Esophagus squamous epithelium (tissue), 5 donors: ENCODE measurements around the gene PKIG. TPM values are rescaled to one million over a fixed set of nuclear protein-coding genes. Genes with fewer than 3 reads are reported as not detected.

Experiments used
- DNase-seq: peaks from one replicate; lab custom pipeline; 2025; lab: John Stamatoyannopoulos, UW
- H3K27ac ChIP-seq, 4 donors: fragments of 200-600 bp; sonication (generic); one replicate each; pipeline ENCODE4 v1.5.1; 2016 to 2019; ENCODE audit warnings: mild to moderate bottlenecking in 1 of 4
- H3K27me3 ChIP-seq, 4 donors: fragments of 200-600 bp; sonication (generic); 1 replicate in 3 of 4; 2 replicates in 1 of 4; pipeline versions ENCODE4 v1.5.1 to v1.6.0; 2017 to 2021; ENCODE audit warnings: antibody characterized with exemption in 1 of 4
- H3K36me3 ChIP-seq, 3 donors: fragments of 200-600 bp; sonication (generic); one replicate each; pipeline ENCODE4 v1.5.1; 2016 to 2019
- H3K4me1 ChIP-seq, 3 donors: fragments of 200-600 bp; sonication (generic); one replicate each; pipeline ENCODE4 v1.5.1; 2017 to 2019
- H3K4me3 ChIP-seq, 4 donors: fragments of 200-600 bp; sonication (generic); 1 replicate in 3 of 4; 2 replicates in 1 of 4; pipeline ENCODE4 v1.5.1; 2016 to 2019; ENCODE audit warnings: mild to moderate bottlenecking in 2 of 4, moderate library complexity in 1 of 4
- H3K9me3 ChIP-seq, 3 donors: fragments of 200-600 bp; sonication (generic); one replicate each; pipeline ENCODE4 v1.5.1; 2016 to 2019
- POLR2A ChIP-seq, 4 donors: fragments of 450-650 bp; IDR thresholded peaks; one replicate each; pipeline ENCODE4 v1.6.1; 2017; ENCODE audit warnings: antibody characterized with exemption in 4 of 4, mild to moderate bottlenecking in 4 of 4, moderate library complexity in 3 of 4
- WGBS, 2 donors: methylation state at CpG; one replicate each; pipeline ENCODE4 v1.1.5; 2018; 5-methylcytosine and 5-hydroxymethylcytosine counted together
- intact Hi-C: fragments of 100-400 bp; cut with DNase I; formaldehyde crosslinking; loops from one replicate; pipeline ENCODE4 v1.15.0; 2022
- total RNA-seq, 4 donors: library from RNA; depleted of rRNA; stranded (reverse); fragments of >200 nt; gene quantifications; one replicate each; pipeline ENCODE4 v1.1.0, GENCODE V29; 2016
- TF ChIP-seq, protein P1 (sequence below), 6 experiments: fragments of 450-650 bp in 4 of 6; fragments of 200-600 bp in 2 of 6; sonication (generic) in 2 of 6; IDR thresholded peaks; one replicate each; pipeline ENCODE4 v1.5.1; 2016 to 2019; ENCODE audit warnings: antibody characterized with exemption in 6 of 6, mild to moderate bottlenecking in 4 of 6, moderate library complexity in 4 of 6
- donor health status: DM: yes; HTN: yes; CAD: no.

PKIG gene
- total RNA-seq, 4 donors from 2014 or later: 11.0 to 80.1 (median 19.4) TPM

DNA sequence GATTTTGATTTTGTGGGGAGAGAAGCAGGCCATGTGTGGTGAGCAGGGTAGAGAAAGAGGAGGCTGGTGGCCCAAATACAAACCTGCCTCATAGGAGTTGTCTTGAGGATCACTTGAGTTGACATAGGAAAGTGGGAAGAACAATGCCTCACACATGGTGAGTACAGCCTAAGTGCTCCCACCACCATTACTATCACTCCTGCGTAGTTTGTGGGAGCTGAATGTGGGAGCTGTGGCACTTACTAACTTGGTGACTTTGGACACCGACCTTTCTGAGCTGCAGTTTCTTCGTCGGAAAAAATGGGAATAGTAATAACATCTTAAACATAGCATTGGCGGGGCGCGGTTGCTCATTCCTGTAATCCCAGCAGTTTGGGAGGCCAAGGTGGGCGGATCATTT is 35.0 kb upstream of the PKIG start:
- Histone ChIP-seq H3K27ac (peak overlapping the region in 3 of 4 donors; percentile 50 to 73 (median 65)), H3K4me3 (no peak overlapping the region), H3K4me1 (peaks cover 0 to 37% (median 10%) of the 10 kb centered on the region in 3 donors), H3K9me3 (no peaks in the 10 kb centered on the region), H3K27me3 (no peaks in the 10 kb centered on the region), H3K36me3 (no peaks in the 10 kb centered on the region)
- no peak for DNase-seq
- TF ChIP-seq, protein P1, sequence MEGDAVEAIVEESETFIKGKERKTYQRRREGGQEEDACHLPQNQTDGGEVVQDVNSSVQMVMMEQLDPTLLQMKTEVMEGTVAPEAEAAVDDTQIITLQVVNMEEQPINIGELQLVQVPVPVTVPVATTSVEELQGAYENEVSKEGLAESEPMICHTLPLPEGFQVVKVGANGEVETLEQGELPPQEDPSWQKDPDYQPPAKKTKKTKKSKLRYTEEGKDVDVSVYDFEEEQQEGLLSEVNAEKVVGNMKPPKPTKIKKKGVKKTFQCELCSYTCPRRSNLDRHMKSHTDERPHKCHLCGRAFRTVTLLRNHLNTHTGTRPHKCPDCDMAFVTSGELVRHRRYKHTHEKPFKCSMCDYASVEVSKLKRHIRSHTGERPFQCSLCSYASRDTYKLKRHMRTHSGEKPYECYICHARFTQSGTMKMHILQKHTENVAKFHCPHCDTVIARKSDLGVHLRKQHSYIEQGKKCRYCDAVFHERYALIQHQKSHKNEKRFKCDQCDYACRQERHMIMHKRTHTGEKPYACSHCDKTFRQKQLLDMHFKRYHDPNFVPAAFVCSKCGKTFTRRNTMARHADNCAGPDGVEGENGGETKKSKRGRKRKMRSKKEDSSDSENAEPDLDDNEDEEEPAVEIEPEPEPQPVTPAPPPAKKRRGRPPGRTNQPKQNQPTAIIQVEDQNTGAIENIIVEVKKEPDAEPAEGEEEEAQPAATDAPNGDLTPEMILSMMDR (IDR thresholded peaks at IDR 0.05): no peak
- no peak for TF ChIP-seq POLR2A (IDR thresholded peaks at IDR 0.05)
- intact Hi-C loops: no loop called here
- whole genome bisulfite sequencing, 2 donors: 79 to 93% methylated on average over 8 of the region's 8 CpGs

DNA sequence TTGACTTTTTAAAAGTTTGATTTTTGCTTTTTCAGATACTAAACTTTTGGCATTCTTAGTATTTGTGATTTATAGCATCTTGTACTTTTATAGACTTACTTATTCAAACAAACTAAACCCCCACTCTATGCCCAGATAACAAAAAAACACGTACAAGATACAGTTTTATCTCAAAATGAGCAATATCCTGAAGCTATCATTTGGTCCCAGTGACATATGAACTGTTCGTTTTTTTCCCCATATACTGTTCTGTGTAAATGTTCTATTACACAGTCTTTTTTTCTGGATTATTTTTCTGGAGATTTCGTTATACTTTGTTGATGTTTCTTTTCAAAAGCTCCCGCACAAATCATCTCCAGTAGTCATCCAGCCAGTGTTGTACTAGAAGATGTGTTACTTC is 33.3 kb upstream of the PKIG start:
- H3K9me3 ChIP-seq: no peaks in the 10 kb centered on the region
- peak overlapping the region; percentile 31 to 73 (median 58) for H3K27ac ChIP-seq
- no peak for DNase-seq
- intact Hi-C loops: no loop called here
- H3K4me1 ChIP-seq: peaks cover 0 to 39% (median 21%) of the 10 kb centered on the region in 3 donors
- H3K27me3 ChIP-seq: no peaks in the 10 kb centered on the region
- H3K4me3 ChIP-seq: no peak overlapping the region
- TF ChIP-seq, protein P1 (IDR thresholded peaks at IDR 0.05): no peak
- no peak for TF ChIP-seq POLR2A (IDR thresholded peaks at IDR 0.05)
- 53 to 56% methylated on average over 4 of the region's 4 CpGs for whole genome bisulfite sequencing, 2 donors
- H3K36me3 ChIP-seq: no peaks in the 10 kb centered on the region

DNA sequence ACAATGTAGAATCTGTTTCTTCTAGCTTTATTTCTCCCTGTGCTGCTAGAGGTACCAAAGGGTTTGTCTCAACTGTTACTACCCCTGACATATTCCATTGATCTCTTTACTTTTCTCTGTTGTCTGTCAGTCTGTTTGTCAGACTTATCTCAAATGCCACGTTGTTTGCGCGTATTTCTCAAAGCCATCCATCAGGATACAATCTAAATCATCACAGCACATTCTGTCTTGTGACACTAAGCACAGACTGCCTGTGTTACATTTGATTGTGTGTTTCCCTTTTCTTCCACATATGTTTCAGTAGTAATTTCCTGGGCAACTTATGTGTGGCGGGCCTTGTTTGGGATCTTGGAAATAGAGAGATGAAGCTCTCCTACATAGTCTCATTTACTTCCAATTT is 30.3 kb upstream of the PKIG start:
- no peaks in the 10 kb centered on the region for H3K36me3 ChIP-seq
- H3K27ac ChIP-seq: peak overlapping the region in 3 of 4 donors; percentile 22 to 84 (median 73)
- H3K4me1 ChIP-seq: peaks cover 0 to 47% (median 21%) of the 10 kb centered on the region in 3 donors
- H3K27me3 ChIP-seq: no peaks in the 10 kb centered on the region
- intact Hi-C loops: no loop called here
- WGBS, 2 donors: 85 to 90% methylated on average over 4 of the region's 4 CpGs
- no peak for TF ChIP-seq POLR2A (IDR thresholded peaks at IDR 0.05)
- TF ChIP-seq, protein P1 (IDR thresholded peaks at IDR 0.05): no peak
- H3K9me3 ChIP-seq: no peaks in the 10 kb centered on the region
- no peak for DNase-seq
- H3K4me3 ChIP-seq: no peak overlapping the region

DNA sequence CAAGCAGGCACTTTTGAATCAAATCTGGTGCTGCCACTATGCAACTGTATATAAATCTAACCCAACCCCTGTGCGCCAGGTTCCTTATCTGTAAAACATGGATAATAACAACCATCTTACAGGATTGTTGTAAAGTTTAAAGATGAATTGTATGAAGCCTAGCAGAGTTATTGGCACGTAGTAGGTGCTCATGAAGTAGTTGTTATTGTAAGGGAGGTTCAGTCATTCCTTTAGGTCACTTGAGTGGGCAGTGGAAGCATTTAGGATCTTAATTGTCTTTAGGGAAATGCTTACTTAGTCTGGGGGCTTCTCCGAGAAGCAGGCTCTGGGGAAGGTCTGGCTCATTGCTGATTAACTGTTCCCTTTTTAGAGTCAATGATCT is 29.8 kb upstream of the PKIG start:
- peaks cover 0 to 44% (median 21%) of the 10 kb centered on the region in 3 donors for H3K4me1 ChIP-seq

More for the DNA sequence above, 29.8 kb upstream of the PKIG start:
- TF ChIP-seq, protein P1 (IDR thresholded peaks at IDR 0.05): no peak
- no peak for TF ChIP-seq POLR2A (IDR thresholded peaks at IDR 0.05)
- Histone ChIP-seq H3K9me3 (no peaks in the 10 kb centered on the region), H3K27ac (peak overlapping the region in 3 of 4 donors; percentile 51 to 84 (median 73)), H3K27me3 (no peaks in the 10 kb centered on the region), H3K4me3 (no peak overlapping the region), H3K36me3 (no peaks in the 10 kb centered on the region)
- no peak for DNase-seq
- WGBS, 2 donors: 49 to 53% methylated on average over 3 of the region's 3 CpGs
- intact Hi-C loops: no loop called here
